NCI-H1092 treated with DMSO at 0.1 percent for 48 hours (cell line): ENCODE measurements around the gene BCAS4.
"Not testable (repeated sequence)": the region's sequence is repeated elsewhere in the genome, so short reads cannot be mapped to it uniquely, and the experiment has no call there.

Experiments used
- DNase-seq: peaks from one replicate; lab custom pipeline; 2025; lab: John Stamatoyannopoulos, UW

The BCAS4 gene

DNA sequence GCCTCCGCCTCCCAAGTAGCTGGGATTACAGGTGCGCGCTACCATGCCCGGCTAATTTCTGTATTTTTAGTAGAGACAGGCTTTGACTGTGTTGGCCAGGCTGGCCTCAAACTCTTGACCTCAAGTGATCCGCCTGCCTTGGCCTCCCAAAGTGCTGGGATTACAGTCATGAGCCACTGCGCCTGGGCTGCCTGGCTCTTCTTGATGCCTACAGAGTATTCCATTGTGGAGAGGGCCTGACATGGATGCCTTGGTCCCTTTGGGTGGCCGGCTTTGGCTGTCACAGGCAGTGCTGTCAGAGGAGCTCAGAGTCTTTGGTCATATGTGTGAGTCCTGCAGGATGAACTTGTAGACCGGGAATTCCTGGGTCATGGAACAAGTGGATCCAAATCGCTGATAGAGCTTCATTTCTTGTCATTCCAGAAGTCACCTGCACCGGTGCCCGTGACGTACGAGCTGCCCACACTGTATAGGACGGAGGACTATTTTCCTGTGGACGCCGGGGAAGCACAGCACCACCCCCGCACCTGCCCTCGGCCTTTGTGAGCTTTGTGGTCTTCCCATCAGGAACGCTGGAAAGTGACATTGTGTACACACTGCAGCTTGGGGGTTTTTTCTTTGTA lies 81.3 kb downstream of the BCAS4 start:
- no peak for DNase-seq

DNA sequence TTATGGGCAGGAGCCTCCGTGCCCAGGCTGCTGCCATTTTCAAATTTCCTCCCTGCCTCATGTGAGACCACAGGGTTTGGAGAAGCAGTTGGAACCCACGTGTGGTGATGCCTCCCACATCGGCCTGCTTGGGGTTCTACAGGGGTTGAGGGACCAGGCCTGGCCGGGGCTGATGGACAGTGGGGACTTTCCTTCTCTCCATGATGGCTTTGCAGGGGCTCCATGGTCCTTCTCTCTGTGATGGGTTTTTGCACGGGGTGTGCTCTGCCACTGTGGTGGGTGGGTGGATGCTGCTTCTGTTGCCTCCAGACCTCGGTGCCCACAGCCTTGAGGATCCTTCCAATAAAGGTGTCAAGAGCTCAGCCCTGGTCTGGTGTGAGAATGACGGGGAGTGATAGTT lies 82.0 kb downstream of the BCAS4 start:
- no peak for DNase-seq

DNA sequence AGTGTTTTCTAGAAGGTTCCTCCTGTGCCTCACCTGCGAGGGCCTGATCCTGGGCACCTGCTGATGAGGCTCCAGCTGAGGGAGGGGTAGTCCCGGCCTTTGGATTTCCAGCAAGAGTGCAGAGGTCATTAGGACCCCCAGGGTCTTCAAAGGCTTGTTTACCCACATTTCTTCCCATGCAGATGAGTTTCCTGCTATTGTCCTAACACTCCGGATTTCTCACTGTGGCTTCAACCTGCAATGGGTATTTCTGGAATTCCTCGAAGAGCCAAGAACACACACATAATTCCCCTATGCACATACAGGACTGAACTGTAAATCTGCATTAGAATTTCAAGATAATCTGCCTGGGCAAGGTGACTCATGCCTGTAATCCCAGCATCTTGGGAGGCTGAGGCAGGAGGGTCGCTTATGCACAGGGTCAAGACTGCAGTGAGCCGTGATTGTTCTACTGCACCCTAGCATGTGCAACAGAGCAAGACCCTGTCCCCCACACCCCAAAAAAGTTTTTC lies 82.4 kb downstream of the BCAS4 start:
- no peak for DNase-seq

DNA sequence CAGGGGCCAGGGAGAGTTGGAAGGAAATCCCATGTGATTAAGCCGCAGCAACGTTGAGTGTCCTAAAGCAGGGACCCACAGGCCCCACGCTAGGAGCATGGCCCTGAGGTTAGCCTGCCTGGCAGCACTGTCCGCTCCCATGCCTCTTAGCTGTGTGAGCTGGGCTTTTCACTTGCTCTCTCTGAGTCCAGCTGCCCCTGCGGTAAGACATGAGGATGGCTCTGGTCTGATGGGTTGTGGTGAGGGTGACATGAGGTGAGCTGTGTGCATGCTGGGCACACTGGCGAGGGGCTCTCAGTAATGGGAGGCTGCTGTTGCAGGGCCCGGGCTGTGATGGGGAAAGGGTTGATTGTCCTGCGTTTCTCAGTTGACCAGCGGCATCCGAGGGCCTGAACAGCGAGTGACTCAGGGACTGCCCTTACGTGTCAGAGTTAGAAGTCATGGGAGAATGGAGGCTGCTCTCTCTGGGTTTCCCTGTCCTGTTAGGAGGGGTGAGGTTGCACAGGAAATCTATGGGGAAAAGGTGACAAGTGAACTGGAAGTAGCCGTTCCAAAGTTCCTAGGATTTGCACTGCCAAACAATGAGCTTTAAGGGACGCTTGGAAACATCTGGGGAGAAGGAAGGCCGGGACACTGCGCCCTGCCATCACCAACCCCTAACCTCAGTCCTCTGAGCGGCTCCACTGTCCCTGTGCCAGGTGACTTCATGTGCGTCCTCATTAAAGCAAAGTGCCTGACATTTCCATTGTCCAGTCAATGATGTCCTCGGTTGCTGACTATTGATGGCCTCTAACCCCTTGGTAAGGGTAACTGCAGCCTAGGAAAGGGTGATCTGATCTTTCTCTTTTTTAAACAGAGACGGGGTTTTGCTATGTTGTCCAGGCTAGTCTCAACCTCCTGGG lies 85.0 kb downstream of the BCAS4 start:
- no peak for DNase-seq

DNA sequence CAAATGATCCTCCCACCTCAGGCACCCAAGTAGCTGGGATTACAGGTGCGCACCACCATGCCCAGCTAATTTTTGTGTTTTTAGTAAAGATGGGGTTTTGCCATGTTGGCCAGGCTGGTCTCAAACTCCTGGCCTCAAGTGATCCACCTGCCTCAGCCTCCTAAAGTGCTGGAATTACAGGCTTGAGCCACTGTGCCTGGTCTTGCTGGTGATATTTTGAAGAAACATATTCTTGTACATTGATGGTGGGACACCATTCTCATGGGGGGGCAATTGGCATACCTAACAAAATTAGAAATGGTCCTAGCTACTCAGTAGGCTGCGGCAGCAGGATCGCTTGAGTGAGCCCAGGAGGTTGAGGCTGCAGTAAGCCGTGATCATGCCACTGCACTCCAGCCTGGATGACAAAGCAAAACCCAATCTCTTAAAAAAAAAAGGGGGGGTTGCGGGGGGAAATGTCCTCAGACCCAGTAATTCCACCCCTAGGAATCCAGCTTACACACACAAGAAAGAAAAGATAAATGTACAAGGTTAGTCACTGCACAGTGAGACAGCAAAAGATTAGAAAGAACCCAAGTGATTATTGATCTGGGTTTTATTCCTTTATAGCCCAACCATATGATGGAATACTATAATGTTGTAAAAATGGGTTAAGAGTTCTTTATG lies 87.0 kb downstream of the BCAS4 start:
- not testable (repeated sequence) for DNase-seq

DNA sequence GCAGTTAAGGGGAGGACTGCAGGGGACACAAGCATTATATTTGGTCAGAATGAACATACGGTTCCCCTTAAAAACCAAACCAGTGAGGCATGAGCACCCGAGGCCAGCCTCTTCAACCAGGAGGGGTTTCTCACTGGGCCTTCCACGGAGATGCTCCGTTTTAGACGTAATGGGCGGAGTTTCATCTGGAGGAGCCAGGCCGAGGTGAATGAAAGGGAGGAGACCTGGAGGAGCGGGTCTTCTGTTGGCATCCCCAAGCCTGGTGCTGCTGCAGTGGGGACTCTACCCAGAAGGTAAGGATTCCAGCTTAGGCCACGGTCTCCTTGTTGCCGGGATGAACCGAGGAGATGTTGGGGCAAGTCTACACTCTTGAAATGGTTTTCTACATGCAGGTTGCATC lies 89.0 kb downstream of the BCAS4 start:
- no peak for DNase-seq

DNA sequence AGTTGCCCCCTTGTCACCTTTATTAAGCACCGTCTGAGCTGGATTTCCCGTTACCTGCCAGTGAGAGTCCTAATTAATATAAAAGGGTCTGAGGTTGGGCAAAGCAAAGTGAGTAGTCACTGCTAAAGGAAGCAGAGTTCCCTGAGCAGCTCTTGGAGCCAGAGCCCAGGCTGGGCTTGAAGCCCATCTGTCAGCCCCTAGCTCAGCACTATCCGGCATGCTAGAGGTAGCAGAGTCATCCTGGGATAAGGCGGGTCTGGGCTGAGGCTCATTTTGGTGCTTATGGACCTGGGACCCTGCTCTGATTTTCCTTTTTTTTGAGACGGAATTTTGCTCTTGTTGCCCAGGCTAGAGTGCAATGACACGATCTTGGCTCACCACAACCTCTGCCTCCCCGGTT lies 90.2 kb downstream of the BCAS4 start:
- DNase-seq = no peak

DNA sequence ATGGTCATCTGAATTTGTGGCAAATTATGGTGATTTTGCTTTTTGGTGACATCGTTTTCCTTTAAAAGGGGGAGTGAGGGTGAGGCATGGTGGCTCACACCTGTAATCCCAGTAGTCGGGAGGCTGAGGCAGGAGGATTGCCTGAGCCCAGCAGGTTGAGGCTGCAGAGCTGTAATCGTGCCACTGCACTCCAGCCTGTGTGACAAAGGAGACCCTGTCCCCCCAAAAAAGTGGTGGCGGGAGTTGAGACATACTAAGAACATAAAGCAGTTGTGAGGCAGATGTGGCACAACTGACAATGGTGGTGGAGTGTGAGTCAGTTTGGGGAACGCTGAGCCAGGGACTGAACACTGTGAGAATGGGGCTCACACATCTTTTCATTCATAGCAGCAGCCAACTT lies 90.9 kb downstream of the BCAS4 start:
- no peak for DNase-seq

DNA sequence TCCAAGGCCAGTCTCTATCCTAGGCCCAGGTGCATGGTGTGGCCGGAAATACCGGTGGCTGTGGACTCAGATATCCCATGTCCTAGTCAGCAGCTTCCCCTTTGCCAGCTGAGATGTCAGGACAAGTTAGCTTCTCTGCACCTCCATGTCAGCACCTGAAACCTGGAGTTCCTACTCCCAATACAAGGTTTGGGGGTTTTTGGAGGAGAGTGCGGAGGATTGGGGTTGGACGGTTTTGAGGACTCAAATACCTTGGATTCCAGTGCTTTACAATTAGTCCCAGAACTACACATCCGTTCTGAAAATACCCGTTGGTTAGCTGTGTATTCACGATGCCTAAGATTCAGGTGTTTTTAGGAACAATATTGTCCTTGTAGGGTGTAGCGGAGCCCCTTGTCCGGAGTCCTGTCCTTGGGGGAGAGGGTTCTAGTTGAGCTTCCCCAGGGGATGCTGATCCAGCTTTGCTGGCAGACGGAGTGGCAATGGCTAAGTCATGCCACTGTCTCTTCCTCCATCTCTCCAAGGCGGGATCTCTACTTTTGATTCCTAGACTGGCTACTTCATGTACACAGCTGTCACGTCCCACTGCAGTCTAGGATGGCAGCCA lies 91.4 kb downstream of the BCAS4 start:
- no peak for DNase-seq

DNA sequence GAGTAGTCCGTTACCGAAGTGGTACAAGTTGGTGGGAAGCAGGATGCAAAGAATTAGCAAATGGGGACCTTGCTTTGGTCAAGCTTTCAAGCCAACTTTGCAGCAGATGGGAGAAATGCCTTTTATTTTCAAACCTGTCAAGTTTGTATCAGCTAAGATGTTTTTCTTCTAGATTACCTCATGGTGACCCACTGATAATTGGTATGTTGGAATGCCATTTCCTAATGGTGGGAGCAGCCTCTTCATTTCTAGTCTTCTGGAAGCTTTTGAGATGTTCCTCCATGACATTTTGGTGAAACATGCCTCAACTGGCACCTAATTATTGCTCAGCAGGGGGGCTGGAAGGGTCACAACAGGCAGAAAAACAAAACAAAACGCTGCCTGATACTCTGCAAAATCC lies 92.7 kb downstream of the BCAS4 start:
- DNase-seq = no peak

DNA sequence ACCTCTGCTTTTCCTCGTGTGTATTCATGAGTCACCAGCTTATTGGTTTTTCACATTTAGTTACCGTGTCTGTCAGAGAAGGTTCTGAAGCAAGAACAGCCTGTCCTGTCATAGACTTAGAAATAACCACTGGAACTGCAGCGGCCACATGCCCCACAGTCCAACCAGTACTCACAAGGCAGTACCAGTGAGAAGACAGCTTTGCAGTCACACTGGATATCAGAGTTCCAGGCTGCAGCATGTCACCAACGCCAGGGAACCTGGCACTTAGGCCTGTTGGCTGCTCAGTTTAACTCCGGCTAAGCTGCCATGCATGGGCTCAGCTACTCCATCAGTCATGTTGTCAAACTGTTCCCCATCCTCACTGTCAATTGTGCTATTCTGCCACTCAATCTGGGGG lies 96.3 kb downstream of the BCAS4 start:
- no peak for DNase-seq

DNA sequence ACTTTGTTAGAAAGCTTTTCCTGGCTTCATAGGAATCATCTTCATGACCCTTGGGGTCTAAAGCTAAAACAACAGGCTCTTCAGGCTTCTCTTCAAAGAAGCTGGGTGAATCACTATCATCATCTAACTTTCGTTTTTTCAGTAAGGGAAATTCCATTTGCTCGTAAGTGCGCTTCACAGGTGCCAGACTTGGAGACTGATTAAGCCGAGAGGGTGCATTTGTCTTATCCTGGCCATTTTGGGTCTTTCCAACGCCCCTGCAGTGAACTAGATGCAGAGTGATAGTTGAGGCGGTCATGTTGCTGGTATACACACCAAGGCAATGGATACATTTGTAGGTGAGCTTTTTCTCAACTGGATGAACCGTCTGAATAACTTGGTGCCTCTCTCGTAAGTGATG lies 97.5 kb downstream of the BCAS4 start:
- no peak for DNase-seq

DNA sequence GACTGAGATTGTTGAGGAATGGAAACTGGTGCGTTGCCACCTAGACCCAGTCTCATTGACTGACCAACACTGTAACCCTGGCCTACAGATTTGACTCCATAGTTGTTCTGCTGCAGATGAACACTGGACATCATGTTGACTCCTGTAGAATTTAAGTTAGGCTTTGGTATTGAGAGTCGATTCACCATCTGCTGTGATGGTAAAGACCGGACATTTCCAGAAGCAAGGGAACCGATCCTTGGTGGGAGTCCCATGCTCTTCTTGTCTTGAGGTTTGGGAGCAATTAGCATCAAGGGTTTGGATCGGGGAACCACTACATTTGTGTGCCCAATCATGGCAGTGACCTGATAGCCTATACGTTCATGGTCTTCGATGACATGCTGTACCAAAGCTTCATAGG lies 98.8 kb downstream of the BCAS4 start:
- no peak for DNase-seq

DNA sequence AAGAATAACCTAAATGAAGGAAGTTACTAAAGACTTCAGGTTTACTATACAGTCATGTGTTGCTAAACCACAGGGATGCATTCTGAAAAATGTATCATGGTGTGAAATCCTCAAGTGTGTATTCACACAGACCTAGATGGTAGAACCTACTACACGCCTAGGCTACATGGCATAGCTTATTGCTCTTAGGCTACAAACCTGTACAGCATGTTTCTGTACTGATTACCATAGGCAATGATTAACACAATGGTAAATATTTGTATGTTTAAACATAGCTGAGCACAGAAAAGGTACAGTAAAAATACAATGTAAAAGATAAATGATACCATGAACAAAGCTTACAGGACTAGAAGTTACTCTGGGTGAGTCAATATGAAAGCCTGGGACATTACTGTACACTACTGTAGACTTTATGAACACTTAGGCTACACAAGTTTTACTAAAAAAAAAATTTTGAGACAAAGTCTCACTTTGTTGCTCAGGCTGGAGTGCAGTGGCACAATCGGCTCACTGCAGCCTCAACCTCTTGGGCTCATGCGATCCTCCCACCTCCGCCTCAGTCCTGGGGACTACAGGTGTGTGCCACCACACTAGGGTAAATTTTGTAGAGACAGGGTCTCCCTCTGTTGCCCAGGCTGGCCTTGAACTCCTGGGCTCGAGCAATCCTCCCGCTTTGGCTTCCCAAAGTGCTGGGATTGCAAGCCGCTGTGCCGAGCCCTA lies 100.4 kb downstream of the BCAS4 start:
- DNase-seq = no peak

DNA sequence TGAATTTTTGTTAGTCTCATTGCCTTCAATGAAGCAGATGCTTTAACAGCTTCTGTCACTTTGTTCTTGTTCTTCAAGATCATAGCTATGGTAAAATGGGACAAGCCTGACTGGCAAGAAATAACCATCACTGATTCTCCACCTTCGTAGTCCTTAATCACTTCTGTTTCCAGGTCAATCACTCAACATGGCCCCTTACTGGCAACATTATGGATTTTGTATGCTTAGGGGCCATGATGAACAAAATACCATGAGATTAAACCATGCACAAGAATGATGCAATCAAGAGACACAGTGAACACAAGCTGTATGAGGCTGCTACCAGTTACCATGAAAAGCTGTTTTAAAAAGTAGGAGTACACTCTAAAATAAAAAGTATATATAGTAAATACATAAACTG lies 103.6 kb downstream of the BCAS4 start:
- no peak for DNase-seq

DNA sequence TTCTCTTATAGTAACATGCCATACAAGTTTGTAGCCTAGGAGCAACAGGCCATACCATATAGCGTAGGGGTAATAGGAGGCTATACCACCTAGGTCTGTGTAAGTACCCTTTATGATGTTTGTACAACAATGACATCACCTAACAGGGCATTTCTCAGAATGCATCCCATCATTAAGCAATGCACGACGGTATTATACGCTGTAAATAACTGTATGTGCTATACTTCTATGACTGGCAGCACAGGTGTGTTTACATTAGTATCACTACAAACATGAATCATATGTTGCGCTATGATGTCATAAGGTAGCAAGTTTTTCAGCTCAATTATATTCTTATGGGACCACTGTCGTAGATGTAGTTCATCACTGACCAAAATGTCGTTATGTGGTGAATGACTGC lies 105.4 kb downstream of the BCAS4 start:
- no peak for DNase-seq

DNA sequence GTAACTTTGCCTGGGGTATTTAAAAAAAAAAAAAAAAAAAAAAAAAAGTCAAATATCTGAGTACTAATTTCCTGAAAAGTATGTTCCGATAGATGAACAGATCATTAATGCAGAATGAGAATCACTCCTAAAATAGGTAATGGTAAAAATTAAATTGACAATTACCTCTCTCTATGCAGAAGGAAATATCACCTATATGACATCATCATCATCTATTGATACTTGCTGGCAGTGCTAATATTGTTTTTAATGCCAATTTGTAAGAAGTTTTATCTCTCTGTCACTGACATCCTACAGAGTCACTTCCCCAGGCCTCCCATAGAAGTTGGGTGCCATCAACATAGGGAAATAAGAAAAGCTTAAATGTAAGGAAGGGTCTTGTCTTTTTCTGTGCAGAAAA lies 106.4 kb downstream of the BCAS4 start:
- no peak for DNase-seq

DNA sequence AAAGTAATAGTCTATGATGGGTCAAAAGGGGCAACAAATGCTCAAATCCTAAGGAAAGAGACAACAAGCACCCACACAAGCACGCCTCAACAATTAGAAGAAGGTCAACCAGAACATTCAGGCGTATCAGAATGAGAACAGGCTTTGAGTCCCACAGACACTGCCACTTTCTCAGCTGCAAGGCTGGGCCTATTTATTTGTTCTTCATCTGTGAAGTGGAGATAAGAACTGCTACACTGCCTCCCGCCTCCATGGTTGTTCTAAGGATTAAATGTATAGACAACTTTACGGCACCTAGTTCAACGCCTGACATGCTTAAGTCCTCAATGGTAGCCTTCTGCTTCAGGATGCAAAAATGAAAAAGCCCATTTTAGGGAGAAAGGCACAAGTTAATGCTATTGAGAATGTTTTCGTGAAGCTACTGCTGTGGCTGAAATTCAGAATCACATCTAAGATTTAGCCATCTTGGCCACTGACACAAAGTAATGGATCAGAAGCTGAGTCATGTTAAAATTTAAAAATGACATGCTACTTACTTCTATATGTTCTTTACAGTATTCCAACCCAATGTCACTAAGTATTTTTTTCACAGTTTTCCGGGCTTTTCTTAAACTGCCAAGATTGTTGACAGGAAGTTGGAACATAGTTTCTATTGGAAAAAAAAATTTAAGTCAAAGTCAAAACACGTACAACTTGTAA lies 108.6 kb downstream of the BCAS4 start:
- DNase-seq = no peak

DNA sequence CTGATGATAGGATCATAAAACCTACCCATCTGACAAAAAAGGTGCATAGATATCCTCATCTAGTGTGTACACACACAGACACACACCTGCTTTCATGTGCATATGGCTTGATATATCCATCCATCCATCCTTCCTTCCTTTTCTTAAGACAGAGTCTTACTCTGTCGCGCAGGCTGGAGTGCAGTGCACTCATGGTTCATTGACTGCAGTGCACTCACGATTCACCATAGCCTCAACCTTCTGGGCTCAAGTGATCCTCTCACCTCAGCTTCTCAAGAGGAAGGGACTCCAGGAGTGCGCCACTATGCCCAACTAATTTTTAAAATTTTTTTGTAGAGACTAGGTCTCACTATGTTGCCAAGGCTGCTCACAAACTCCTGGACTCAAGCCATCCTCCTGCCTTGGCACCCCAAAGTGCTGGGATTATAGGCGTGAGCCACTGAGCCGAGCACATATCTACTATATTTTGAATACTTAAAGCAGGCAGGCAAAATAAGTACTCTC lies 109.3 kb downstream of the BCAS4 start:
- DNase-seq = no peak

DNA sequence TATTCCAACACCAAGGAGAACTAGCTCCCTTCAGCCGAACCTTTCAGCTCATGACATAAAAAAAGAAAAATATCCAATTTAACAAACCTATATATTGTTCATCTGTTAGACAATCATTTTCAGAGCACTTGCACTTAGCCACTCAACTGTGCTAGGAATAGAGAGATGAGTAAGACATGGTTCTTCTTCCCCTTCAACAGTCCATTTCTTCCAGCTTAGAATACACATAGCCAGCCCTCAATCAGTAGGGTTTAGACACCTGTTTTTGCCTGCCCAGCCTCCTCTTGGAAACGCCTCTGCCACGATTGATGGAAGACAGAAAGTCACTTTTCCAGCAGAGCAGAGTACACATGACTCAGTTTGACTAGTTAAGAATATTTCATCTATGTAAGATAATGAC lies 114.6 kb downstream of the BCAS4 start:
- no peak for DNase-seq

DNA sequence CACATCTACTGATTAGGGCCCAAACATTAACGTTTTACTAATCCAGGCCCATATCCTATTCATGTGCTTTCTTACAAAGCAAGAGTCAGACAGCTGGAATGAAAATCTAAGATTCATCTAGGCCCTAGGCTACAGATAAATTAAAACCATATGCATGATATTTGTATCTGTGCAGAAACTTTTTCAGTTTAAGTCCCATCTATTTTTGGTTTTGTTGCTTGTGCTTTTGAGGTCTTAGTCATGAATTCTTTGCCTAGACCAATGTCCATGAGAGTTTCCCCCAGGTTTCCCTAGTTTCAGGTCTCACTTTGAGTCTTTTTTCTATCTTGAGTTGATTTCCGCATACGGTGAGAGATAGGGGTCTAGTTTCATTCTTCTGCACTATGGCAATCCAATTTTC lies 116.2 kb downstream of the BCAS4 start:
- no peak for DNase-seq
